ENCODE data around the gene FLACC1. TPM values are rescaled to one million over a fixed set of nuclear protein-coding genes. Genes with fewer than 3 reads are reported as not detected.
"Not testable (repeated sequence)": the region's sequence is repeated elsewhere in the genome, so short reads cannot be mapped to it uniquely, and the experiment has no call there.

FLACC1 gene, protein sequence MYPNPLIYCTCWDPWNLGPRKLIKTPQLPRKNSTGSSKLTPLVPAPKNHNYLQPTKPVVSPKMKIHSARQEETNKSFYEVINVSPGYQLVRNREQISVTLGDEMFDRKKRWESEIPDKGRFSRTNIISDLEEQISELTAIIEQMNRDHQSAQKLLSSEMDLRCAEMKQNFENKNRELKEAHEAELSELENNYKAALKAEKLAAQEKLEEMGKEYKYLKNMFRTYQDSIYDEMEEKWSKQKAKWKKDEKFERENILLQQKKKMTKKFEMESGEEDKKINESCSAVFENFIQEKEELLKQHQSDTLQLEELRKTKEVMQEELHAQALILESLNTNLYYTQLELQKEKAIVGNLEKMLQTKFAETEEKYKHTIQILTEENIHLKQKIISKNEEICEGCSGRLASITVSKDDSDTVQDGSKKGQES
- total RNA-seq: 2.8 TPM
- long read RNA-seq: 0 reads

GRCh38 chr2:201357221-201357620 lies at the start of gene FLACC1:
TSS of gene FLACC1 (minus strand) at chr2:201357345. CDS start at chr2:201351404, 5,941 bp downstream.
- no peak for DNase-seq (ENCODE audit: low spot score)

- no peak for DNase-seq (ENCODE audit: low spot score)
These were observed 49.0 kb upstream of the FLACC1 start for GRCh38 chr2:201406077-201406662.

GRCh38 chr2:201404699-201405280 lies 47.6 kb upstream of the FLACC1 start:
- no peak for DNase-seq (ENCODE audit: low spot score)

- no peak for DNase-seq (ENCODE audit: low spot score)
These were observed 46.7 kb upstream of the FLACC1 start for GRCh38 chr2:201403880-201404279.

DNA sequence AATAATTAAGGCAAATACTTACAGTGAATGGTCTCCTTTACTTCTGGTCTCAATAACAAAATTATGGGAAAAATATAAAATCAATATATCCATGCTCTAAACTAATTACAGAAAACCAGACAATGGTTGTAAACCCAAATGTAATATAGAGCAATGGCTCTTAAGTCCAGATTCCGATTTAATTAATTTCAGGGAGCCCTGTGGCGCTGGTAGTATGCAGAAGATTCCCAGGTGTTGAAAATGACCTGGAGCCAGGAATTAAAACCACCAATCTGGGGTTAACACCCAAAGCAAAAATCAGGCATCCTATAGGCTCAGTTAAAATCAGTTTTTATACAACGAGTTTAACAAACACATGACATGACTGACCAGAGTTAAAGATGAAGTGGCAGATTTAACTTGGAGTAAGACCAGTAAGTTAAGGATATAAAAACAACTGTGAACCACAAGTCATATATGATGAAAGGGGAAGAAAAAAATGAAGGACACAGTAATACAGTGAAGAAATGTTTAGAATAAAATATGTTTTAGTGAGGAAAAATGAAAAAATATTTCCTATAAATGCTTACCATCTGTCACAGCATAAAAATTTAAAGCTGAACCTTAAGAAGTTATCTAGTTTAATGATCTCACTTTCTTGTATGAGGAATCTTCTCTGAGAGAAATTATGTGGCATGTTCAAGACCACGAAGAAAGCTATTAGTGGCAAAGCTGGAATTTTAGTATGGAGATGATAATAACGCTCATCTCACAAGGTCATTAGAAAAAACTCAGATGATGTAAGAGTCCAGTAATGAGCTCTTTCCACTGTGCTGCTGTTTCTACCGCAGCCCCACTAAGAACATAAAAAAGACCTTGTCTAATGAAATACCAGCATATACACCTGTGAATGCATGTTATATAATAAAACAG lies 45.8 kb upstream of the FLACC1 start:
- no peak for DNase-seq (ENCODE audit: low spot score)

- DNase-seq (ENCODE audit: low spot score): no peak
These were observed 44.7 kb upstream of the FLACC1 start for GRCh38 chr2:201401815-201402214.

DNA sequence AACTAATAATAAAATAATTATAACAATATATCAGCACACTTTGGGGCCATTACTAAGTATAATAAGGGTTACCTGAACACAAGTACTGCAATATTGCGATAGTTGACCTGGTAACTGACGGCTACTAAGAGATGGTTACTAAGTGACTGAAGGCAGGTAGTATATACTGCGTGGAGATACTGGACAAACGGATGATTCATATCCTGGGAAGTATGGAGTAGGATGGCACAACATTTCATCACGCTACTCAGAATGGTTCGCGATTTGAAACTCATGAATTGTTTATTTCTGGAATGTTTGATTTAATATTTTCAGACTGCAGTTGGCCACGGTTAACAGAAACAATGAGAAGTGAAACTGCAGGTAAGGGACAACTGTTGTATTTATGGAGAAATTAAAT lies 39.5 kb upstream of the FLACC1 start:
- no peak for DNase-seq (ENCODE audit: low spot score)

GRCh38 chr2:201383136-201383535 lies 26.0 kb upstream of the FLACC1 start:
- no peak for DNase-seq (ENCODE audit: low spot score)

DNA sequence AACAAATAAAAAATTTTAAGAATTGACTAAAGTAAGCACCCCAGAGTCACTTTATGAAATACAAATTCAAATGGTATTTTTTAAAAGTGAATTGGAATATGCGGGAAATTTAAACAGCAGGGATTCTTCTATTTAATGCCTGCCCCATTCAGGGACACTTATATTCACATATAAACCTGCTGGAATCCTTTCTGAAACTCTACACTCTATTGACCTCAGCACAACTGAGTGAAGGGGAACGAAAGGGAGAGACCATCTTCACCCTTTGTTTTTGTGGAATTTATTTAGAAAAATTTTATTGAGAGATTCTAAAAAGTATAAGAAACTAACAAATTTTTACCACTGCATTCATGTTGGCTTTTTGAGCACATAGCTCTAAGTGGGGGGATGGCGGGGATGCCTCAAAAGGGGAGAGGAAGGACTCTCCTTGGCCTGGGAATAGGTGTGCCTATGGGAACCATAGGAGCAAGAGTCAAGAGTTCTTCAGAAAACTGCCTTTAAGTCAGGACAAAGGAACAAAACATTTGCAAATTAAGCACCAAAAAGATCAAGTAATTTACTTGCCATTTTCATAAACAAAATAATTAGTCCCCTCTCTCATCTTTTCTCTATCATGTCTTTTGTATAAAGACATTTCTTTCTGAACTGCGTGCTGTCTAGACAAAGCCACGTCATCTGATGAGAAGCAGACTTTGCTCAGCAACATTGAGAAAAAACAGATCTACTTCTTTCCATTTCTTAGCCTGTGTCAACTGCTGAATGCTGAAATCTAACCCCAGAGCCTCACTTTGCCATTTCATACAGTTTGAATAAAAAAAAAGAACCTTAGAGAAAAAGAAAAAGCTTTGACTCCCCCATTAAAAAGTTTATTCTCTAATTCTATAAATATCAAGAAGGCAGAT lies 21.6 kb upstream of the FLACC1 start:
- no peak for DNase-seq (ENCODE audit: low spot score)

DNA sequence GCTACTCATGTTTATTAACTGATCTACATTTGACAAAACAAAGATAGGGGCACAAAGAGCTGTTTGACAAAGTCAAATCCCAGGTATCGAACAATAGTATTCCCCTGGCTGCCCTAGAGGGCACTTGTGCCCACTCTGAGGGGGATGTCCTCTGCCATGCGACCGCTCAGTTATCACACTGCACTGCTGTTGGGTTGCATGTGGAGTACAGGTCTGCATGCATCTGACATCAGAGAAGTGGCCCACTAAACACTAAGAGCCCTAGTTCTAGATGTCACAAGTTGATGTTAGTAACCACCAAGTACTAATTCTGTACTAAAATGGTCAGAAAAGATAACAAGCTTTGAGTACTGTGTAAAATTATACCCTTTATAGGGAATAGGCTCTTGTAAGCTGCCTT lies 20.1 kb upstream of the FLACC1 start:
- DNase-seq (ENCODE audit: low spot score): no peak

GRCh38 chr2:201369775-201370174 lies 12.6 kb upstream of the FLACC1 start:
- no peak for DNase-seq (ENCODE audit: low spot score)

GRCh38 chr2:201369318-201369717 lies 12.2 kb upstream of the FLACC1 start:
- DNase-seq (ENCODE audit: low spot score): not testable (repeated sequence)

GRCh38 chr2:201366146-201366545 lies 9.0 kb upstream of the FLACC1 start:
- DNase-seq (ENCODE audit: low spot score): no peak

DNA sequence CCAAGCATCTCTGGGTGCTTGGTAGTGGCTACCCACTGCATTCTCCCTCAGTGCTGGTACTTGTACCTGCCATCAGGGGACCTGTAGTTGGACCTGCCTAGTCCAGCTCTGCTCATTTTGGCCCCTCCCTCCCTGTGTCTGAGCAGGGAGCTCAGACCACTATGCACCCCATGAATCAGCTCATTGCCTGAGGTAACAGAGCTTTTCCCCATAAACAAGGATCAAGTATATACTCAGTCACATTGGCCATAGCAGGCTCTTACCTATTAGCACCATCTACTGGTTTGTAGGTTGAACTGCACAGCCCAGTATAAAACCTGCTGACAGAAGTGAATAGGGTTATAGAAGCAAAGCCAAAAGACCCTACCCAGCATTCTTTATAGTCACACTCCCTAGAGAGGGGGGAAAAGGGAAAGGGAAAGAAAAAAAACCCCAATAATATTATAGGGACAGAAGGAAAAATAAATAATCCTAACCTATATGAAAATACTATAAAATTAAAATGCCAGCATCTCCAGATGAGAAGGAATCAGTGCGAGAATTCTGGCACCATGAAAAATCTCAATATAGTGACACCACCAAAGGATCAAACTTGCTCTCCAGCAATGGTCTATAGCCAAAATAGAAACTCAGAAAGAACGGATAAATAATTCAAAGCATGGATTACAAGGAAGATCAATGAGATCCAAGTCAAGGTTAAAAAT lies 6.9 kb upstream of the FLACC1 start:
- DNase-seq (ENCODE audit: low spot score): no peak

- DNase-seq (ENCODE audit: low spot score): no peak
These were observed 5.3 kb upstream of the FLACC1 start for GRCh38 chr2:201362396-201362795.

DNA sequence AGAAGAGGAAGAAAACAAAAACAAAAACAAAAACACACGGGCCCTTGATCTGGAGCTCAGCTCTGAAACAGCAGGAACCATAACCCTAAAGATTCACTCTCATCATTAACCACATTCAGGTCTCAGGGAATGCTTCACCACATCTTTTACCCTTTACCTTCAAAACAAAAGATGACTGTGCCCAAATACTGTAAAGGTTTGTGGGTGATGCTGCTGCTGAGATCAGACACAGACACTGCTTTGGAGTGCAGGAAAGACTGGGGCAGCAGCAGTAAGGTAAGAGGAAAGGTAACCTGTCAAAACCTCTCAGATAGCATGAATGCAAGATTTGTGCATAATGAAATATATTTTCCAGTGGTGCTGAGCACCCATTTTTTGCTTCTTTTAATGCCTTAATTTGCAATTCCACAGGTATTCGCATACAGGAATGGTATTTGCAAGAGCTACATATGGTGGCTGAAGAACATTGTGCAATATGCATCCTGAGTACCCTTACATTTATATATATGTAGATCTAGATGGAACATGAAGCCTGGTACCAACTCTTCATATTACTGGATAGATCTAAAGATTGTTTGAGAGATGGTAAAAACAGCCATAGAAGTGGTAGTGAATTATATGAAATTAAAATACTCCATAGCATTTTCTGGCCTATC lies 4.1 kb upstream of the FLACC1 start:
- no peak for DNase-seq (ENCODE audit: low spot score)

GRCh38 chr2:201360256-201360655 lies 3.1 kb upstream of the FLACC1 start:
- no peak for DNase-seq (ENCODE audit: low spot score)

DNA sequence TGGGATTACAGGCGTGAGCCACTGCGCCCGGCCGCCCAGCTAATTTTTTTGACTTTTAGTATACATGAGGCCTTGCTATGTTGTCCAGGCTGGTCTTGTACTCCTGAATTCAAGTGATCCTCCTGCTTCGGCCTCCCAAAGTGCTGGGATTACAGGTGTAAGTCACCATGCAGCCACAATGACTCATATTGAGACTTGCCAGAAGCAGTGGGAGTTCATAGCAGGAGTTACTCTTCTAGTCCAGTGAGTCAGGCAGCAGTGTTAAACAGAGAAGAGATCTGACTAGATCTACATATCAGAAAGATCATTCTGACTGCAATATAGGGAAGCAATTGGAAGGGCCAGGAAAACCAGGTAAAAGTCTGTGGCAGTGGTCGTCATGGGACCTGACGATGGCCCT lies 1.5 kb upstream of the FLACC1 start:
- no peak for DNase-seq (ENCODE audit: low spot score)

DNA sequence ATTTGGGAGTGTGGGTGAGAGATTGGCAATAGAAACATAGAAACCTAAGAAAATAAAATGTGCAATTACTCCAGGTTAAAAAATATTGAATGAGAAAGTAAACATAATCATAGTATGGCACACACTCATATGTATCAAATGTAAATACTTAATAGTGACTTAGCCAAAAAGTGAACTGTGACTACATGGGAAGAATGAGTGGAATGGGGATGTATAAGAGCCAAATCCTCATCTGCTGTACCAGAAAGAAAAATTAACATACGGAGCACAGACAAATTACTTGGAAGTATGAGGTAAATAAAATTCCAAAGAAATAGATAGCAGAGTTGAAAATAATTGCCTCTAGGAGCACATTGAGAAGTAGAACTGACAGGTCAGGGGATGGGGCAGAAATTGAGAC lies 4.0 kb downstream of the FLACC1 start:
- no peak for DNase-seq (ENCODE audit: low spot score)
